Ammon's horn (tissue), 1 donor: ENCODE measurements around the gene TSPOAP1.
A peak's percentile ranks its signal among the peaks of the same experiment; 100 is the strongest.
"Not testable (repeated sequence)": the region's sequence is repeated elsewhere in the genome, so short reads cannot be mapped to it uniquely, and the experiment has no call there.

Experiments
- DNase-seq: peaks from one replicate; pipeline ENCODE4 v3.0.0-alpha.2; 2016; ENCODE audit warnings: low spot score

The TSPOAP1 gene

DNA sequence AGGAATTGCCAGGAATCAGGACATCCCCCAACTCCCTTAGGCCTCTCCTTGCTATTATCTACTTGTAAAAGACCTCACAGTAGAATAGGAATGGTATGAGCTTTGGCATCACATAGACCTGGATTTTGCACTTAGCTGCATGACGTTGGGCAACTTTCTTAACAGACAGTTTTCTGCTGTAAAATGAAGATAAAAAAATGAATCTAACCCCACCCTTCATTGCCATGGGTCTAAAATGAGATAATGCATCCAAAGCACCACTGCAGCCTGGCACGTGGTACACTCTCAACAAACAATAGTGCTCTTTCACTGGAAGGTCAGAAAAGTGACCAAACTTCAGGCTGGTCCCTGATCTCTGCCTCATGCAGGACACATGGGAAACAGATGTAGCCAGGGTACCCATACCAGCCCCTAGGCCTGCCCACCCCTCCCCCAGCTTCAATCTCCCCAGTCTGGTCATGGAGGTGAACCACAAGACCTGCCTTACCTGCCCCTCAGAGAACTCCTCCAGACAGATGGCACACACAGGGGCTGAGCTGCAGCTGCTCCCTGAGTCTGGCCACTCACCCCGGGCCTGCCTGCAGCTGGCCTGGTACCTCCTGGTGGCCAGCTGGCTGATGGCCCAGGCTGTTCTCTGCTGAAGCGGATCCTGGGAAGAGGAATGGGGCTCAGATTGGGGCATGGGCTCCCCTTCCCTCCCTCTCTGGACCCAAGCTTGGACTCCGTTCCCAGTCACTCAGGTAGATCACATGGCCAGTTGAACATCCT, 31.9 kb upstream of the TSPOAP1 start:
- DNase-seq, result no peak

- no peak for DNase-seq
Observed at GRCh38 chr17:58358408-58359172, 30.0 kb upstream of the TSPOAP1 start.

DNA sequence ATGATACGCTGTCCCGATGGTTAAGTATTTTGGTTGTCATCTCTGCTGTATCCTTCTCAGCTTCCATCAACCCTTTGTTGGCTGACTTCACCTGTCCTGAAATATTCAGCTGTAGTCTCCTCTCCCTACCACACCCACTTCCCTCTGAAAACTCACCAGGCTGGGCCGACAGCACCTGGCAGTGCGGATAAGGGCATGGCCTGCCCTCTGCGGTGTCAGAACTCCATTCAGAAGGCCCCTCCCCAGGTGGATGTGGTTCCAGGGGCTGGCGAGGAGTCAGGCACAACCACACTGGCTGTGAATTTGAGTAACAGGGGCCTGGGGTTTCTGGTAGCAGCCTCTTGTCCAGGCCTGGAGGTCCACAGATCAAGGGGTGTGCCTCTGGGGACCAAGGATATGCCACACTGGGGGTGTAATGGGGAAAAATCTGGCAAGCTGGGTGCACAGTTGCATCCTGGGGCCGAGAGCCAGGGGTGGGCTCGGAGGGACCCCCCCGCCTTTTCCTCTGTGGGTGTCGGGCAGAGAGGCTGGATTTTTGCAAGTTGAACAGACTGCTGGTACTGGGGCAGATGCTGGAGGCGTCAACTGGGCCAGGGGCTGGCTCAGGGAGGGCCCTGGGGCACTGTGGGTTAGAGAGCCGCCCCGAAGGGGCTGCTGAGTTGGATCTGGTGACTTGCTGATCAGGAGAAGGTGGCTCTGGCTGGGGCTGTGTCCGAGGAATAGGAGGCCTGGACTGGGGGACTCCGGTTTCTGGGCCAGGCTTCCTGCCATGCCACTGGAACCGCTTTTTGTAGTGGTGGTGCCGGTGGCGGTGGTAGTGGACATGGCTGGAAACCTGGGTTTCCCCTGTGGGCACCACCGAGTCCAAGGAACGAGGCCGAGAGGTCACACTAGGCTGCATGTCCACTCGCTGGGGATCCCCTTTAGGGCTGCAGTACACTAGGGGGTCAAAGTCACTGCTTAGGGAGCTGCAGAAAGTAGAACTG, 29.0 kb upstream of the TSPOAP1 start:
- DNase-seq, result no peak

DNA sequence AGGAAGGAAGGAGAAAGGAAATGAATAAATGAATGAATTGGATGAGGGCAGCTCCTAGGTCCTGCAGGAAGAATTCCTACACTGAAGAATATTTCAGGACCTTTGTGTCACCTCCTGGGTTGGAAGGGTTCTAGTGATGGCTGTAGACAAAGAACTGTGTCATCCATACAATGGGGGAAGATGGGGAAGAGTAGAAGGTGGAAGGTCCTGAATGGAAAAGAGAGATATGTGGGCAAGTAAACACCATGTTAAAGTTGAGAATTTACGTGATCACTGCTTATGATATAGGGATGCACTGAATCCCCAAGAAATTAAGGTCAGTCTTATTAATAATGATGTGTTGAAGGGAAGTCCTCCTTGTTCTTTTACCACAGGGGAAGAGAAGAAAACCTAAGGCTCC, 27.6 kb upstream of the TSPOAP1 start:
- DNase-seq, result no peak

DNA sequence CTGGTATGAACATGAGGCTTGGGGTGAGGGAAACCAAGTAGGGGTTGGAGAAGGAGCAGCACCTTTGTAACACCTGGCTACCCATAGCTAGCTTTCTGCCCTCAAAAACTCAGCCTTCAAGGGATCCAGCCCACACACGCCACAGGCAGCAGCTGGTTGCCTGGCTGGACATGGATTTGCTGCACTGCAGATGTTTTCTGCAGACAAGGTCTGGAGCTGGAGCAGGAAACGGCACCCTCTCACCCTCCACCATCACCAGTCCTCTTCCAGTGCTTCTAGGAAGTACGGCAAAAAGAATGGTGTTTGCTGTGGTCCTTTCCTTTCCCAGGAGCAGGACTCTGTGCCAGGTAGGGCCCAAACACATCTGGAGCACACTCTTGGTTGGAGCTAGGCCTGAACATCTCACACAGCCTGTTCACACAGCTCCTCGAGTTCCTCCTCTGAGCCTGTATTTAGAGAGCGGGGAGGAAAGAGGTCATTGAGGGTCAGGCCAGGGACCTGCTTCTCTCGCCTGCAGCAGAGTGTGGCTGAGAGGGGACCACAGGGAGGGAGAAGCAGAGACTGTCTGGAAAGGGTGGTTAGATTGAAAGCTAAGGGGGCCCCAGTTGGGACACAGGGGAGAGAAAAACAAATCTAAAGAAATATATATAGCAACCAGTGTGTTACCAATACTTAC, 26.1 kb upstream of the TSPOAP1 start:
- DNase-seq, result no peak

DNA sequence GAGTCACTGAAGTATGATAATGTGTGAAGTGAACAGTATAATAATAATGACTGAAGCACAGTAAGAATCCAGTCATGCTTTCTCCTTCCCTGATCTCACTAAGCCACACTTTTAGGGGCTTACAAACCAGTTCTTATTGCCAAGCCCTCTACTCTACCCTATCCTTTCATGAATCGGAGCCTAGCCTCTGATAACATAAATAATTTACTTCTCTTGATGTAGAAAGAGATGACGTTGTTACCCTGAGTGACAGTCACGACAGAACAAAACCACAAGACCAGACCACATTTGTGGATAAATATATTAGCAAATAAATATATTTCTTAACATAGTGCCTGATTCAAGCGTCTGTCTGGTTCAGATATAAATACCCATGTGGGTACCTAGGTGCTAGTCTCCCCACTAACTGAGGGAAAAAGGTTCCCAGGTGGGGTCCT, 24.8 kb upstream of the TSPOAP1 start:
- no peak for DNase-seq

GRCh38 chr17:58352596-58353388, 24.2 kb upstream of the TSPOAP1 start:
- DNase-seq, result peak; percentile 40

DNA sequence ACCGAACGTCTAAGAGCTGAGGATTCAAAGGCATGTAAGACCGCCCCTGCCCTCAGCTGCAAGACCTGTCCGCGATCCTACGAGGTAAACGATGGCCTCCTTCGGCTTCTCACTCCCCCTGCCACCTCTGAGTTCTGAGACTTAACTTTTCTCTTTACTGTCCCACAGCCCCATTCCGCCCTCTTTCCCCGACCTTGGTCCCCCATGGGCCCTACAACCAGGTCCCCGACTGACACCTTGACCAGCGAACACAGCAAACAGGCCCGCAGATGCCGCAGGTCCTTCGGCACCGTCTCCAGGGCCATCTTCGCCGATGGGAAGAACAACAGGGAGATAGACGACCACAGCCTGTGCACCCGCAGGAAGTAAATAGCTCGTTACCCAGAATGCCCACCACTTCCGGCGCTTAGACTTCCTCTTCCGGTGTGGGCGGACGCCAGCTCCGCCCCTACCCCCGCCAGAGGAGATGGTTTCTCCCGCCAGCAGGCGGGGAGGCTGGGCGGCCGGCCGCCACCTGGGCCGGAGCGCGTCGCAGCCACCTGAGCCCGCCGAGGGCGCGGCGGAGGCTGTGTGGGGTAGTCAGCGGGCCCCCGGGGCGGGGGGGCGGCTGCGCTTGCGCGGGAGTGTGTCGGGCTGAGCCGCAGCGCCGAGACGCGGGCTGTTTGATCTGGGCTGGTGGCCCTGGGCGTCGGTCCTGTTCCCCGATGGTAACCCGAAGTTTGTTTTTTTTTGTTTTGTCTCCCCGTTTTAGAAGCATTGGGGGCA, 23.4 kb upstream of the TSPOAP1 start, which contains the start of gene SUPT4H1:
TSS of gene SUPT4H1 (minus strand) at position 371 of the 765 bp plus-strand sequence. CDS start at position 305, 66 bp downstream.
- DNase-seq, result peak; percentile 83

DNA sequence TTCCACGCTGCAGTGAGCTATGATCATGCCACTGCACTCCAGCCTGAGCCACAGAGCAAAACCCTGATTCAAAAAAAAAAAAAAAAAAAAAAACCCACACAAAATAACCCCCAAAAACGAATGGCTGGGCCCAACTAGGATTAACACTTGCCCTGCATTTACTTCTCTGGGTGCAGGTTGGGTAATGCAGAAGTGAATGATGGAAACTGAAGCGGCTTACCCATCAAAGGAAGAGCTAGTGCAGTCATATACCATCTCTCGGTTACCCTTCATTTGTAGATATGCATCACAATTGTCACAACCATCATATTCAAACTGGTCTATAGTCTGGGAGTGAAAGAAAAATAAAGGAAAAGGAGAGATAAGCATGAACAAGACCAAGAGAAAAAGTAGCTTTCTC, 22.6 kb upstream of the TSPOAP1 start:
- DNase-seq, result no peak

DNA sequence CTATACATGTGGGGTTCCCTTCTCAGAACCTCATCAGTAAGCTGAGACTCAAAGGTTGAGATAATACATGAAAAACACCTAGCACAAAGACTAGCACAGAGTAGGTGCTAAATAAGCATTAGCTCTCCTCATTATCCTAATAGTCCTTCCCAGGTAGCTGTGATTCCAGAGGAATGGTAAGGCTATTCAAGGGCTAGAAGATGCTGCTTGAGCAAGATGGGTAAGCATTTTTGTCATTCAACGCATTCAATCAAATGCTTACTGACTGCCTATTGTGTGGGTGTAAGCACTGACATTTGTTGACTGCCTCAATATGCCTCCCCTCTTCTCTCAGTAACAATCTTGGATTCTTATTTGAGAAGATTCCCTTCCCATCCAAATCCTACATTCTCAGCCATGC, 19.4 kb upstream of the TSPOAP1 start:
- no peak for DNase-seq

DNA sequence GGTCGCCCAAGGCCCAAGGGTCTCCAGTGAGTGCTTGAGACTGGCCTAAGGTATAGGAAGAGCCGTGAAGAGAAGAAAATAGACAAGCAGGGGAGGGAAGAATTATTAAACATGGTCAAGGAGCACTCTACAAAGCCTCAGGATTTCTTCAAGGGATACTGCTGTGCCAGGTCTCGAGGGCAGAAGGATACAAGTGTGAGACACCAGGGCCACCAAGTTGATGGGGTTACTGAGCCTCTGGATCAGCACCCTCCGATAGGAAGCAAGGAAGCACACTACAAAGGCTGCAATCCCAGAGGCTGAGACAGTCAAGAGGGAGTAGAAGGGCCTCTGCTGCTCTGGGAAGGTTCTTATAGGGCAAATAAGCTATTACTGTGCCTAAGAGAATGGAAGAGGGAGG, 16.9 kb upstream of the TSPOAP1 start:
- DNase-seq, result no peak

GRCh38 chr17:58344791-58345157, 16.2 kb upstream of the TSPOAP1 start:
- DNase-seq, result no peak

DNA sequence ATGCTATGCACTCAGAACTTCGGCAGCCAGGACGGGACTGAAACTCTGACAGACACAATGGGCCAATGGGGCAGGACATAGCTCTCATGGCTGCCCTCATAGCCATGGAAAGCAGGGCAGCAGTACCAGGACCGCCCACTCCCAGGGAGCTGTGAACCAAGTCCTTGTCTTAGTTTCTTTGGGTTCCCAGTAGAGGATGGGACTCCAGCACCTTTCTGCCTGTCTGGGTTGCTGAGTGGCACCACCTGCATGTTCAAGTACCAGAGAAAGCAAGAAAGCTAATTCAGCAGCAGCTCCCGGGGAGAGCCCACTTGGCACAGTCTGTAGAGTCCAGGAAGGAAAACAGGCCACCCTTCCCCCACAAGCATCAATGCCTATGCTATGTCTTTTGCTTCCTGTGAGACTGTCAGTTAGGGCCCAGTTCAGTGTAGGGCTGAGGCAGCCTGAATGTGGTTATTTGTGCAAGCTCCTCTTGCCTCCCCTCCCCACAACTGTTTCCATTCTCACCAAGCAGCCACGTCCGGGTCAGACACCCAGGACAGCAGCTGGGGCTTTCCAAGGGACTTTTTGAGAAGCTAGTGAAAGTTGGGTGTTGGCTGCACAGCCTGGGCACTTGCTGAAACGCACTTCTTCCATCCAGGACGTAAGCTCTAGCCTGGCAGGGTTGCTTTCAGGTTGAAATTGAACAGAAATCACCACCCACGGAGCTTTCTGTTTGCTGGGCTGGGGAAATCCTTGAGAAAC, 15.6 kb upstream of the TSPOAP1 start:
- DNase-seq, result peak; percentile 54

GRCh38 chr17:58343131-58343530, 14.5 kb upstream of the TSPOAP1 start:
- no peak for DNase-seq

GRCh38 chr17:58341861-58342475, 13.4 kb upstream of the TSPOAP1 start:
- no peak for DNase-seq

DNA sequence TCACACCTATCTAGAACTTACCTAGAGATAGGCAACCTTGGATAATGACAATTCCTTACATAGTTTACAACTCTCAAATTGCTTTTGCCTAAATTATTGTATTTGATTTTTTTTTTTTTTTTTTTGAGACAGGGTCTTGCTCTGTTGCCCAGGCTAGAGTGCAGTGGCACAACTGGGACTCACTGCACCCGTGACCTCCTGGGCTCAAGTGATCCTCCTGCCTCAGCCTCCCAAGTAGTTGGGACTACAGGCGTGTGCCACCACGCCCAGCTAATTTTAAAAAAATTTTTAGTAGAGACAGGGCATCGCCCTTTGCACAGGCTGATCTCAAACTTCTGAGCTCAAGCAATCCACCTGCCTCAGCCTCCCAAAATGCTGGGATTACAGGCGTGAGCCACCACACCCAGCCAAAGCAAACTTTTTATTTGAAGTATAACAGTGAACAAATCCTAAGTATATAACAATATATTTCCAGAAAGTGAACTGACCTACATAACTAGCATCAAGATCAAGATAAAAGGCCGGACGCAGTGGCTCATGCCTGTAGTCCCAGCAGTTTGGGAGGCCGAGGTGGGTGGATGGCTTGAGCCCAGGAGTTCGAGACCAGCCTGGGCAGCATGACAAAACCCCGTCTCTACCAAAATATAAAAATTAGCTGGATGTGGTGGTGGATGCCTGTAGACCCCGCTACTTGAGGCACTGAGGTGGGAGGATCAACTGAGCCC, 12.7 kb upstream of the TSPOAP1 start:
- not testable (repeated sequence) for DNase-seq

GRCh38 chr17:58340405-58340876, 11.8 kb upstream of the TSPOAP1 start:
- no peak for DNase-seq
